ENCODE results near the gene GFRA1.

Gene GFRA1

GRCh38 chr10:116240157-116240950 lies 32.7 kb downstream of the GFRA1 start:
- no peak for DNase-seq

GRCh38 chr10:116239229-116239628 lies 33.8 kb downstream of the GFRA1 start:
- DNase-seq = no peak

DNA sequence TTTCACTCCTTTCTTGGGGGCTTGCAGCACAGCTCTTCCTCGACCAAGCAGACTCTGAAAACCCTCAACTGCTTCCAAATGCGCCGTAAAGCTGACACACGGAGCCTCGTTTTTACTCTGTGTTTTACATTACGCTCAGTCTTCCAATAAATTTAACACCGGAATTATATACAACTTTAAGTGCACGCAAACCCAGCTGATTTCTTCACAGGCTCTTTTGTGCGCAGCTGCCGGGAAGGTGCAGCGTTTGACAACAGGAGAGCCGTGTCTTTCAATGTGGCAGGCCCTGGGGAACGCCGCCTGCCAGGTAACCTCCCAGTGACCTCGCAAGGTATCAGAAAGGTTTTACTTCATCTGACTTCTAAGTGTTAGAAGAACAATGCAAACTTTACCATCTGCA lies 35.0 kb downstream of the GFRA1 start:
- DNase-seq = no peak

- DNase-seq = peak; percentile 28
These were observed 35.7 kb downstream of the GFRA1 start for GRCh38 chr10:116237260-116237659.

DNA sequence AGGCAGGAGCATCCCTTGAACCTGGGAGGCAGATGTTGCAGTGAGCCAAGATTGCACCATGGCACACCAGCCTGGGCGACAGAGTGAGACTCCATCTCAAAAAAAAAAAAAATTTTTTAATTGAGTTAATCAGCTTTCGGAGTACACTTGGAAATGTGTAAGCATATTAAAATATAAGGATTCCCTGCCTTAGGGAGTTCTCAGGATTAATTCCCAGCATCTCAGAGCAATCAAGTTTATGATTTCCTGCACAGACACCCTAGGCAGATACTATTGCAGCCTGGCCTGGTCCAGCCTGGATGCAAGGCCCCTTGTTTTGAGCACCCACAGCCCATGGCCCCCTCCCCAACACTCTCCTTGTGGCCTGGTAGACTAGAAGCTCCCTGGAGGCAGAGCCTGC lies 39.8 kb downstream of the GFRA1 start:
- no peak for DNase-seq

DNA sequence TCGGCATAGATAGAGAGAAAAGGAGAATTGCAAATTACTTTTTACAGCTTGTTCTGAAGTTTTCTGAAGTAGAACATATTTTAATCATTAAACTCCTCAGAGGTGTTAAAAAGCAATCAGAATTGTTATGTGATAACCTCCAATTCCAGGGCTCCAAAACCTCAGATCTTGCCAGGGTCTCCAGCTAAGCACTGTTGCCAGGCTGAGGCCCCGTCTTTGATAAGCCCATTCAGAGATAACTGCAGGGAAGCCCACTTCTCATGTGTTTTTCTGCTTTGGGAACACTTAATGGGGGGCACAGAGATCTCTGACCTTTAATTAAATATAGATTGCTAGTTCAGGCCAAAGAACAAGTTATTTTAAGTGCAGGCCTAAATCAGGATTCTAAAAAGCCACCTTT lies 40.4 kb downstream of the GFRA1 start:
- DNase-seq = no peak

DNA sequence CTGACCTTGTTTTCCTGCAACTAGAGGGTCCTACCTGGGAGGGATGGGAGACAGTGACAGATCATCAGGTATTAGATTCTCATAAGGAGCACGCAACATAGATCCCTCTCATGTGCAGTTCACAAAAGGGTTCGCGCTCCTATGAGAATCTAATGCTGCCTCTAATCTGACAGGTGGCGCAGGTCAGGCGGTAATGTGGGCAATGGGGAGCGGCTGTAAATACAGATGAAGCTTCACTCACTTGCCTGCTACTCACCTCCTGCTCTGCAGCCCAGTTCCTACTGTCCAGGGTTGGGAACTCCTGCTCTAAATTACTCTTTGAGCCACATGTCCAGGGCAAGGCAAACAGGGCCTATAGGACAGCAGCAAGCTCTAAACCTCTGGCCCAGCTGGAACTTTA lies 46.2 kb downstream of the GFRA1 start:
- DNase-seq = no peak

DNA sequence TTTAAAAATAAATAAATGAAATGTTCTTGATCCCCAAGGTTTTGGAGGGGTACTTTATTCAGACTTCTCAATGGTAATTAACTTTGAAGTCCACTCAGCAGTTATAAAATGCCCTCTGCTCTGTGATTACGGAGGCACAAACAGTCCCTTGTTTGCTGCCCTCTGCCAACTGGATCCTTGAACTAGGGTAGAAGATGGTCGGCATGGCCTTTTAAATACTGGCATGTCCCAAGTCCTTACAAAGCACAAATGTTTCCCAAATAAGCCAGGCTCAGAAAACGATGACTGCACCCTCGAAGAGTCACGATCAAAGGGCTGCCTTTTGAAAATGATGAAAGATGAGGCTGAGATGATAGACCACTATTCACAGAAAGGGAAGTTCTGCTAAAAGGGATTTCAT lies 47.0 kb downstream of the GFRA1 start:
- DNase-seq = no peak

- no peak for DNase-seq
These were observed 49.7 kb downstream of the GFRA1 start for GRCh38 chr10:116223289-116223688.

DNA sequence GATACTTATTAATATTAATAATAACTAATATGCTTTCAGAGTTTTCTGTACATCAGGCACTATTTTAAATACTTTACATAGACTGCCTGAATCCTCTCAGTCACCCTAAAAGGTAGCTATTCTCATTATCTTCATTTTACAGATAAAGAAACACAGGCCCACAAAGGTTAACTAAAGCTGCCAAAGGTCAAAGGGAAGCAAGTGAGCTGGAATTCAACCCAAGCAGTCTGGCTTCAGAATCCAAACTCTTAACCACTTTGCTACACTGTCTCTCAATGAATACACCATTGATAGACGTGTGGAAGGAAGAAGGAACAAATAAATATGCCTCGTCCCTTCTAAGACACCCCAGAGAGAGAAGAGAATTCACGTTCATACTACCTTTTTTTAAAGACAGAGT lies 52.0 kb downstream of the GFRA1 start:
- DNase-seq = no peak

DNA sequence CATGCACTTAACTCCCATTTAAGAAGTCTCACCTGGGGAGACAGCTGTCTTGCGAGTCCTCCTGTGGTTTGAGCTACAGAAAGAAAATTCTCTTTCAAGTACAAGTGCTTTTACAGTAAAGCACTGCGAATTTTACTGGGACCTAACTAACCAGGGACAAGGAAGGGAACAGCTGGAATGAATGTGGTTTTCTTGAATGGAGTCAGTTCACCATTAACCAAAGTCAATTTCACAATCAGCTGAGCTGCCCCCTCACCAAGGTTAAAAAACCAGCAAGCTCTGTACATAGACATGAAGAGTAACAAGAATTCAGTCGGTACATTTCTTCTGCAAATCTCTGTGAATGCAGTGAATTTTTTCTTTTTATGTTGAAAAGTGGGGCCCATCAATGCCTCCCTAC lies 56.3 kb downstream of the GFRA1 start:
- no peak for DNase-seq

DNA sequence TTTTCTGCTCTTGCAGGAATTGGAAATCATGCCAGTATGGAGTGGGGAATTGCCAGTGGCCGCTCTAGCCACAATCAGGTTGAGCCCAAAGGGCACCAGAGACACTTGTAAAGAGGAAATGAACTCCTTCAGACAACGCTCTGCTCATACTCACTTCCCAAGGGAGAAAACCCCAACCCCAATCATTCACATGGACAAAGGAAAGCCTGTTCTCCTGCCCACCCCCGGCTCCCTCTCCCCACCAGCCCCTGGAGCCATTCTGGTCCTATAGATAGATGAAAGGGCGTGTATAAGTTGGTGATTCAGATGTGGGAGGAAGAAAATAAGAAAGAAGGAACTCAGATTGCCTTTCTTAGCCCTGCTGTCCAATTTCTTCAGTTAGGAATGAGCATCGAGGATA lies 57.4 kb downstream of the GFRA1 start:
- no peak for DNase-seq

- peak; percentile 85 for DNase-seq
These were observed 61.3 kb downstream of the GFRA1 start for GRCh38 chr10:116211682-116212081.

- DNase-seq = peak; percentile 43
These were observed 62.2 kb downstream of the GFRA1 start for GRCh38 chr10:116210588-116211346.

- no peak for DNase-seq
These were observed 63.2 kb downstream of the GFRA1 start for GRCh38 chr10:116209781-116210180.

DNA sequence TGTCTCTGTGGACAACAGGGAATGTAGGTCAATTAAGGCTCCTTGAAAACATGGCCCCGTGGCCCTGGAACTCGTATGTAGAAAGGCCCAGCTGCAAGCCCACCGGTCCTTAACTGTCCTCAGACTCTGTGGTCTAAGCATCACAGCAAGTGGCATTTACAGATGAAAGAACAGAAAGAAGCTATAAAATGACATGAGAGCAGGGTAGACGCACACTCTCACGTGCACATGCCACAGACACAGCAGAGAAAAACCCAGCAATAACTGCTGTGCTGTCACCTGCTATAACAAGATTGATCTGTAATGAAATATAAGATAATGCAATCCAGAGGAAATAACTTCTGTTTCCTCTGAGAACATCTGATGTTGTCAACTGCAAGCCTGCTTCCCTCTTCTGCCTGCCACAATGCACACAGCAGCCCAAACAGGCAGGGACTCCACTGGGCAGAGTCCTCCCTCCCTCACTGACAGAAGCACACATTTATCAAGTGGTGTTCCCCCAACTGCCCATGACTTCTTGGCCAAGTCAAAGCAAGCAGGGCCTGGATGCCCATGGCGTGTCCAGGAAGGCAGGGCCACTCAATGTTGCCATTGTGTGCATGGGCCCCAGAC lies 63.9 kb downstream of the GFRA1 start:
- DNase-seq = no peak

GRCh38 chr10:116207690-116208089 lies 65.3 kb downstream of the GFRA1 start:
- DNase-seq = no peak

DNA sequence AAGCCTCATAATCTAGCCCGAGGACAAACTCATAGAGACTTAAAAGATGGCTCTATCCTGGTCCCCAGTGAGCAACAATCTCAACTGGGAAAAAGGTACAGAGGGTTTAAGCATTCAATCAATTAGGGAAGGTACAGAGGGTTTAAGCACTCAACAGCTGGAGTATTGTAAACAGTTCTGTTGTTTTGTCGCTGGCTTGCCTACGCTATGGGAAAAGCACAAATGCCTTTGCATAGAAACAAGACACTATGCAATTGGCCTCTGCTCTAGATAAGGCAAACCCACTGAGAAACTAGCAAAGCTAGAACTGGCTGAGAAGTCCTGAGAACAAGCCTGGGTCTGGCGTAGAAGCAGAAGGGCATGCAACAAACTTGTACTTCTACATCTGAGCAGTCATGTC lies 69.3 kb downstream of the GFRA1 start:
- no peak for DNase-seq

- no peak for DNase-seq
These were observed 71.2 kb downstream of the GFRA1 start for GRCh38 chr10:116201670-116202430.

DNA sequence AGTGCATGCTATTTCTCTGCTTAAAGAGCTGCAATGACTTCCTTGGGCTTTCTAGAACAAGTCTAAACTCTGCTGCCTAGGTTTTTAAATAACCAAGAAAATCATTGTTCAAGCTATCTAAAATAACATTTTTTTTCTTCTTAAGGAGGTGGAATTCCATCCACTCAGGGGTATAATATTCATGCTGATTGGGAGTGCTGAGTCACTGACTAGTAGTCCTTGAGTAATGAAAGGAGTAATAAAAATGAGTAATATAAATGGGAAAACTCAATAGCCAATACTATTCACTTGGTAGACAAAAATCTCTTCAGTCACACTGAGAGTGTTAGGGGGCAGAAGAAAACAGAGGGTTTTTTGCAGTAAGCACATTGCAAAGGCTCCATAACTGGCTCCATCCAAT lies 72.0 kb downstream of the GFRA1 start:
- DNase-seq = peak; percentile 62

DNA sequence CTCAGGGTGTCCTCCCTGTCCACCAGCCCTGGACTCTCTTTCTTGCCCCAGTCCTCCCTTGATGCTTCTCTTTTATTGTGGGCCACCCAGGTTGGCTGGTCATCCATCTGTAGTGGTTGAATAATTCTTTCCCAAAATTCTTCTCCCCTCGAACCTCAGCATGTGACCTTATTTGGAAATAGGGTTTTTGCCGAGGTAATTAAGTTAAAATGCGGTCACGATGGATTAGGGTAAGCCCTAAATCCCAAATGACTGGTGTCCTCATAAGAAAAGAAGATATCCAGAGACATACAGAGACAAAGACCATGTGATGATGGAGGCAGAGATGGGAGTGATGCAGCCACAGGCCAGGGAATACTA lies 74.3 kb downstream of the GFRA1 start:
- DNase-seq = no peak

DNA sequence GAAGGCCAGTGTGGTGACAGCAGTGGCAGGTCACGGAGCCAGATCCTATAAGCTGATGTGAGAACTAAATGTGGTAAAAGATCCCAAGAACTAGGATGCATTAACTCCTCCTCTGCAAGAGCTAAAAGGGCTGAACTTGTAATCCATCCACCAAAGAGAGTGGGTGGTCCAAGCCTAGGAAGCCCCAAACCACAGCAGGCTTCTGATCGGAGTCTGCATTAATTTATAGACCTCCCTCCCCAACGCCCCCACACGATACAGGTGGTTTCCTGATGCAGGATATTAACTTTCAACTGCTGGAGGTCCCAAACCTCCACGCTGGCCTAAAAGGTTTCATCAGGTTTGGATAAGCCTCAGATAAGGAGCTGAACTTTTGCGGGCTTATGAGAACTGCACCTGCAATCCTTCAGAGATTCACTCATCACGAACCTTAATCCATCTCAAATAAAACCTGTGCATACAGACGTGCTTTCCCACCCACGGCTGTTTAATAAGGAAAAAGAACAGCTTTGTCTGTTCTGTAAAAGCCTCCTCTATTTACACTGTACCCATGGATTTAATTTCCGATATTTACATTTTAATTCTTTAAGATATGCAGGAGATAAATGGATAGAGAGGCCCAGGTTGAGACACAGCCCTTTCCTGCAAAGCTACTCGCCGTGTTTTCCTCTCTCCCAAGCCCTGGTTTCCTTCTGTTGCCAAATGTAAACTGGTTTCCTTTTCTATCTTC lies 74.9 kb downstream of the GFRA1 start:
- DNase-seq = no peak

DNA sequence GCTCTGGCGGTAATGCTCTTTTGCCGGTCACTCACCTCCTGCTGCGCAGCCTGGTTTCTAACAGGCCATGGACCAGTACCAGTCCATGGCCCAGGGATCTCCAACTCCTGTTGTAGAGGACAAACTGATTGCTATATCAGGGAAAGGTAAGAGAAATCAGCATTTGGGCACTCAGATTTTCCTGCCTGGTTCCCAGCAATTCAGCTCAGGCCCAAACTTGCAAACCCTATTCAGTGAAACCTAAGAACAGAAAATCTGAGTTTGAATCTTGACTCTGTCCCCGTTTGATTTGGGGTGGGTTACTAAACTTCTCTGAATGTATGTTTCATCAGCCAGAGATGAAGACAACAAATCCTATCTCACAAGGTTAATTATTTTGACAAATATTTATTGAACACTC lies 77.4 kb downstream of the GFRA1 start:
- no peak for DNase-seq

Data from fibroblast of skin of right quadriceps (primary cell).